Measurements from ENCODE around the gene FUZ.
A peak's percentile ranks its signal among the peaks of the same experiment; 100 is the strongest.

FUZ gene

GRCh38 chr19:49781394-49781793, 31.7 kb downstream of the FUZ start:
- no peak for DNase-seq (ENCODE audit: low read depth)

- no peak for DNase-seq (ENCODE audit: low read depth)
Observed at GRCh38 chr19:49780861-49781260, 32.2 kb downstream of the FUZ start.

- DNase-seq (ENCODE audit: low read depth): no peak
Observed at GRCh38 chr19:49779731-49780555, 33.1 kb downstream of the FUZ start.

- no peak for DNase-seq (ENCODE audit: low read depth)
Observed at GRCh38 chr19:49776371-49776764, 36.7 kb downstream of the FUZ start.

GRCh38 chr19:49775742-49776370, 37.2 kb downstream of the FUZ start:
- no peak for DNase-seq (ENCODE audit: low read depth)

- no peak for DNase-seq (ENCODE audit: low read depth)
Observed at GRCh38 chr19:49774969-49775368, 38.1 kb downstream of the FUZ start.

- no peak for DNase-seq (ENCODE audit: low read depth)
Observed at GRCh38 chr19:49773663-49774350, 39.3 kb downstream of the FUZ start.

- DNase-seq (ENCODE audit: low read depth): no peak
Observed at GRCh38 chr19:49772850-49773432, 40.2 kb downstream of the FUZ start.

GRCh38 chr19:49771674-49772139, 41.4 kb downstream of the FUZ start:
- DNase-seq (ENCODE audit: low read depth): no peak

GRCh38 chr19:49770529-49770928, 42.6 kb downstream of the FUZ start:
- DNase-seq (ENCODE audit: low read depth): no peak

- DNase-seq (ENCODE audit: low read depth): no peak
Observed at GRCh38 chr19:49767967-49768581, 45.0 kb downstream of the FUZ start.

GRCh38 chr19:49767381-49767780, 45.7 kb downstream of the FUZ start:
- no peak for DNase-seq (ENCODE audit: low read depth)

- DNase-seq (ENCODE audit: low read depth): peak; percentile 17
Observed at GRCh38 chr19:49766930-49767299, 46.2 kb downstream of the FUZ start, which contains the start of gene AP2A1. Gene AP2A1, plus strand, starts transcription at chr19:49767001. Its CDS starts 133 bp downstream, at chr19:49767134.

- DNase-seq (ENCODE audit: low read depth): peak; percentile 100
Observed at GRCh38 chr19:49766007-49766929, 46.8 kb downstream of the FUZ start.

- no peak for DNase-seq (ENCODE audit: low read depth)
Observed at GRCh38 chr19:49764341-49764740, 48.8 kb downstream of the FUZ start.

GRCh38 chr19:49763230-49763629, 49.9 kb downstream of the FUZ start, which contains the start of gene TSKS:
Gene TSKS, minus strand, starts transcription at chr19:49763306. Its CDS starts 59 bp downstream, at chr19:49763247.
- no peak for DNase-seq (ENCODE audit: low read depth)

- peak; percentile 21 for DNase-seq (ENCODE audit: low read depth)
Observed at GRCh38 chr19:49761625-49762311, 51.3 kb downstream of the FUZ start.

GRCh38 chr19:49761249-49761624, 51.9 kb downstream of the FUZ start:
- no peak for DNase-seq (ENCODE audit: low read depth)

GRCh38 chr19:49758292-49758691, 54.8 kb downstream of the FUZ start:
- peak; percentile 72 for DNase-seq (ENCODE audit: low read depth)

All from iris pigment epithelial cell (primary cell).